H9 (cell line): ENCODE measurements around the gene PLEKHG1. TPM values are rescaled to one million over a fixed set of nuclear protein-coding genes. Genes with fewer than 3 reads are reported as not detected.

Experiments
- DNase-seq: peaks from one replicate; pipeline ENCODE4 v3.0.0-alpha.2; 2017
- H2AFZ ChIP-seq: one replicate; pipeline ENCODE4 v1.6.1; 2013; ENCODE audit warnings: mild to moderate bottlenecking, low read length, control low read depth, moderate library complexity
- H2AK5ac ChIP-seq: 2 replicates; pipeline ENCODE4 v1.6.1; 2013; ENCODE audit warnings: low read length, control low read depth, mixed read lengths; ENCODE audit not compliant: insufficient read length
- H2BK120ac ChIP-seq: one replicate; pipeline ENCODE4 v1.6.1; 2013; ENCODE audit warnings: low read depth, mild to moderate bottlenecking, low read length, control low read depth, inconsistent platforms; ENCODE audit not compliant: poor library complexity, severe bottlenecking
- H2BK12ac ChIP-seq: 2 replicates; pipeline ENCODE4 v1.6.1; 2013; ENCODE audit warnings: low read length, control low read depth, mixed read lengths, low read depth; ENCODE audit not compliant: insufficient read length
- H2BK15ac ChIP-seq: 2 replicates; pipeline ENCODE4 v1.6.1; 2013; ENCODE audit warnings: low read depth, low read length, control low read depth
- H2BK20ac ChIP-seq: one replicate; pipeline ENCODE4 v1.6.1; 2013; ENCODE audit warnings: low read depth, mild to moderate bottlenecking, low read length, control low read depth, inconsistent platforms; ENCODE audit not compliant: poor library complexity, severe bottlenecking
- H2BK5ac ChIP-seq: 2 replicates; pipeline ENCODE4 v1.6.1; 2013; ENCODE audit warnings: low read length, control low read depth, mixed read lengths; ENCODE audit not compliant: insufficient read length
- H3K14ac ChIP-seq: 2 replicates; pipeline ENCODE4 v1.6.1; 2013; ENCODE audit warnings: low read length, control low read depth; ENCODE audit not compliant: insufficient read depth
- H3K18ac ChIP-seq: 2 replicates; pipeline ENCODE4 v1.6.1; 2013; ENCODE audit warnings: low read depth, mild to moderate bottlenecking, mixed read lengths, low read length, control low read depth; ENCODE audit not compliant: insufficient read length
- H3K23ac ChIP-seq: 2 replicates; pipeline ENCODE4 v1.6.1; 2013; ENCODE audit warnings: low read length, control low read depth, mixed read lengths, low read depth; ENCODE audit not compliant: insufficient read length
- H3K23me2 ChIP-seq: 2 replicates; pipeline ENCODE4 v1.6.1; 2013; ENCODE audit warnings: low read depth, mild to moderate bottlenecking, mixed read lengths, low read length, control low read depth; ENCODE audit not compliant: insufficient read length, poor library complexity, severe bottlenecking
- H3K27ac ChIP-seq: 2 replicates; pipeline ENCODE4 v1.5.1; 2013; ENCODE audit warnings: low read length, control low read depth, mixed read lengths, low read depth; ENCODE audit not compliant: insufficient read length
- H3K27me3 ChIP-seq: 2 replicates; pipeline ENCODE4 v1.6.1; 2013; ENCODE audit warnings: low read length, control low read depth, inconsistent platforms; ENCODE audit not compliant: insufficient read depth
- H3K4ac ChIP-seq: 2 replicates; pipeline ENCODE4 v1.6.1; 2013; ENCODE audit warnings: low read depth, mild to moderate bottlenecking, control low read depth, inconsistent platforms, low read length, moderate library complexity
- H3K4me1 ChIP-seq: 2 replicates; pipeline ENCODE4 v1.6.1; 2013; ENCODE audit warnings: low read length, control low read depth, inconsistent platforms; ENCODE audit not compliant: insufficient read depth
- H3K4me2 ChIP-seq: 2 replicates; pipeline ENCODE4 v1.6.1; 2013; ENCODE audit warnings: low read length, control low read depth, mixed read lengths; ENCODE audit not compliant: insufficient read length, insufficient read depth
- H3K56ac ChIP-seq: 2 replicates; pipeline ENCODE4 v1.6.1; 2013; ENCODE audit warnings: low read depth, mild to moderate bottlenecking, mixed read lengths, low read length, control low read depth; ENCODE audit not compliant: insufficient read length
- H3K79me1 ChIP-seq: 2 replicates; pipeline ENCODE4 v1.6.1; 2013; ENCODE audit warnings: low read depth, mild to moderate bottlenecking, moderate library complexity, low read length, control low read depth, inconsistent platforms; ENCODE audit not compliant: insufficient read depth, poor library complexity, severe bottlenecking
- H3K79me2 ChIP-seq: 2 replicates; pipeline ENCODE4 v1.6.1; 2013; ENCODE audit warnings: low read length, control low read depth, inconsistent platforms; ENCODE audit not compliant: insufficient read depth
- H3K9ac ChIP-seq: 2 replicates; pipeline ENCODE4 v1.6.1; 2013; ENCODE audit warnings: low read length, control low read depth, mixed read lengths; ENCODE audit not compliant: insufficient read length; ENCODE audit errors: extremely low read depth
- H3K9me3 ChIP-seq: one replicate; pipeline ENCODE4 v1.6.1; 2013; ENCODE audit warnings: low read depth, low read length, inconsistent platforms; ENCODE audit not compliant: control insufficient read depth
- H3T11ph ChIP-seq: one replicate; pipeline ENCODE4 v1.6.1; 2013; ENCODE audit warnings: mild to moderate bottlenecking, low read length, control low read depth, inconsistent platforms
- H4K20me1 ChIP-seq: one replicate; pipeline ENCODE4 v1.6.1; 2013; ENCODE audit not compliant: control insufficient read depth, insufficient read length, insufficient read depth
- H4K5ac ChIP-seq: 2 replicates; pipeline ENCODE4 v1.6.1; 2013; ENCODE audit warnings: low read depth, mild to moderate bottlenecking, mixed read lengths, low read length, control low read depth; ENCODE audit not compliant: insufficient read length
- H4K8ac ChIP-seq: replicated peaks from 2 replicates; pipeline ENCODE4 v1.6.1; 2013; ENCODE audit warnings: low read length, control low read depth, mixed read lengths, low read depth; ENCODE audit not compliant: insufficient read length
- H4K91ac ChIP-seq: 2 replicates; pipeline ENCODE4 v1.6.1; 2013; ENCODE audit warnings: low read depth, mild to moderate bottlenecking, moderate library complexity, mixed read lengths, low read length, control low read depth; ENCODE audit not compliant: insufficient read length
- H3K27ac Mint-ChIP-seq, 3 experiments: 2 replicates in 2 of 3; 3 replicates in 1 of 3; pipeline ENCODE4 v1.8.0; 2020 to 2021; ENCODE audit warnings: mixed read lengths in 3 of 3, mild to moderate bottlenecking in 1 of 3, moderate library complexity in 1 of 3
- H3K27me3 Mint-ChIP-seq: 2 replicates; pipeline ENCODE4 v1.8.0; 2021; ENCODE audit warnings: low read depth, mild to moderate bottlenecking, moderate library complexity, mixed read lengths
- H3K36me3 Mint-ChIP-seq, 3 experiments: 2 replicates in 2 of 3; 3 replicates in 1 of 3; pipeline ENCODE4 v1.8.0; 2020 to 2021; ENCODE audit warnings: low read depth in 3 of 3, mixed read lengths in 3 of 3; ENCODE audit not compliant: insufficient read depth in 1 of 3
- H3K4me1 Mint-ChIP-seq, 2 experiments: 2 replicates each; pipeline ENCODE4 v1.8.0; 2020; ENCODE audit warnings: mixed read lengths in 2 of 2
- H3K4me3 Mint-ChIP-seq, 2 experiments: 2 replicates in 1 of 2; 3 replicates in 1 of 2; pipeline ENCODE4 v1.8.0; 2020 to 2021; ENCODE audit warnings: mild to moderate bottlenecking in 2 of 2, mixed read lengths in 2 of 2, moderate library complexity in 1 of 2
- H3K9me3 Mint-ChIP-seq, 2 experiments: 2 replicates in 1 of 2; 3 replicates in 1 of 2; pipeline ENCODE4 v1.8.0; 2020; ENCODE audit warnings: mild to moderate bottlenecking in 2 of 2, mixed read lengths in 2 of 2, moderate library complexity in 1 of 2
- CTCF ChIP-seq: fragments of 200-600 bp; sonication (generic); conservative IDR thresholded peaks from 3 replicates; pipeline ENCODE4 v1.8.0; 2021; ENCODE audit warnings: antibody characterized with exemption, mild to moderate bottlenecking
- WGBS: extraction: QIAGEN DNeasy Blood & Tissue Kit; methylation state at CpG from one replicate; pipeline ENCODE4 v1.1.7; 2013; ENCODE audit warnings: missing lambda C conversion rate, low lambda C conversion rate, mixed read lengths; ENCODE audit not compliant: insufficient read length; ENCODE audit errors: extremely low coverage; 5-methylcytosine and 5-hydroxymethylcytosine counted together
- total RNA-seq: library from RNA; stranded (reverse); gene quantifications from 2 replicates; pipeline ENCODE4 v1.2.1, GENCODE V29; 2021

PLEKHG1 gene
- total RNA-seq, 1 experiment from 2014 or later = 1.0 TPM

DNA sequence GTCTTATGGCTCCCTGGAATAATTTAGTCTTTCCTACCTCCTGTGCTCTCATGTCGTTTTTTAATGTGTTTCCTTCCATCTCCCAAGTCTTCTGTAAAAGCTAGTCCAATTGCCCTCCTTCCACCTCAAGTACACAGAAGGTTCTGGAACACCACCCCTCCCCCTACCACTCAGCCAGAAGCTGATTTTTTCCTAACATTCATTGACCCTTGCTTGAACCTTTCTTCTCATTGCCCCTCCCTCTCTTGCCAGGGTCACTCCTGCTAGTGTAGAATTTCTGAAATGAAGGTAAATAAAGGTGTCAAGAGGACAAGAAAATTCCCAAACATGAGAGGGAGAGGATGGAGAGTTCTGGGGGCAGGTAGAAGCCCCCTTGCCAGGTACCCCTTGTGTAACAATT lies 38.6 kb downstream of the PLEKHG1 start:
- no peaks in the 10 kb centered on the region for H3K36me3 Mint-ChIP-seq
- no peak overlapping the region for H3K18ac ChIP-seq
- no CpG with 5 or more reads among the region's 1 CpG for WGBS

More for the DNA sequence above, 38.6 kb downstream of the PLEKHG1 start:
- H3K27ac Mint-ChIP-seq = no peak overlapping the region
- no peaks in the 10 kb centered on the region for H3K27me3 ChIP-seq
- H2AFZ ChIP-seq = no peak overlapping the region
- H3K9me3 Mint-ChIP-seq = no peaks in the 10 kb centered on the region
- no peak overlapping the region for H3K14ac ChIP-seq
- H3K27ac ChIP-seq = no peak overlapping the region
- no peak for TF ChIP-seq CTCF
- H3K4me1 ChIP-seq = peaks cover 2% of the 10 kb centered on the region; the same call in 1 of the 2 replicates
- no peaks in the 10 kb centered on the region for H3K79me1 ChIP-seq
- peaks cover 0 to 4% of the 10 kb centered on the region in 2 experiments; a peak in 2 of 4 replicates for H3K4me1 Mint-ChIP-seq
- H3K27me3 Mint-ChIP-seq = no peaks in the 10 kb centered on the region; the same call in 1 of the 2 replicates
- H3K4me3 Mint-ChIP-seq = no peak overlapping the region
- no peak overlapping the region for H3K4me2 ChIP-seq
- H2BK12ac ChIP-seq = no peak overlapping the region
- no peak overlapping the region for H4K8ac ChIP-seq
- no peak overlapping the region; the same call in 1 of the 2 replicates for H2BK15ac ChIP-seq
- no peak overlapping the region for H4K91ac ChIP-seq
- H4K20me1 ChIP-seq = no peaks in the 10 kb centered on the region
- H2AK5ac ChIP-seq = no peak overlapping the region
- DNase-seq = no peak
- no peaks in the 10 kb centered on the region for H3K79me2 ChIP-seq
- no peak overlapping the region for H2BK20ac ChIP-seq
- no peak overlapping the region for H3T11ph ChIP-seq
- H3K9ac ChIP-seq = no peak overlapping the region
- H3K9me3 ChIP-seq = no peaks in the 10 kb centered on the region
- no peak overlapping the region for H2BK5ac ChIP-seq
- no peak overlapping the region for H3K23ac ChIP-seq
- H2BK120ac ChIP-seq = no peak overlapping the region
- H3K4ac ChIP-seq = no peak overlapping the region
- H3K56ac ChIP-seq = no peak overlapping the region
- H4K5ac ChIP-seq = no peak overlapping the region
- no peaks in the 10 kb centered on the region for H3K23me2 ChIP-seq
